NT2/D1 (cell line): ENCODE measurements around the gene CHST4.
A peak's percentile ranks its signal among the peaks of the same experiment; 100 is the strongest.

ENCODE experiments used
- DNase-seq: peaks from one replicate; pipeline ENCODE4 v3.0.0-alpha.2; 2011; ENCODE audit warnings: low read depth, low spot score
- H3K27me3 ChIP-seq: 2 replicates; pipeline ENCODE4 v1.6.0; 2011; ENCODE audit warnings: mild to moderate bottlenecking; ENCODE audit not compliant: insufficient read length, insufficient read depth
- H3K36me3 ChIP-seq: 2 replicates; pipeline ENCODE4 v1.6.1; 2011; ENCODE audit warnings: mild to moderate bottlenecking, low read length, mixed read lengths; ENCODE audit not compliant: insufficient read depth, insufficient read length
- H3K4me1 ChIP-seq: 2 replicates; pipeline ENCODE4 v1.5.1; 2011; ENCODE audit not compliant: insufficient read depth, insufficient read length
- H3K4me3 ChIP-seq: 2 replicates; pipeline ENCODE4 v1.5.1; 2011; ENCODE audit warnings: low read depth; ENCODE audit not compliant: insufficient read length
- H3K9ac ChIP-seq: 2 replicates; pipeline ENCODE4 v1.6.0; 2011; ENCODE audit warnings: low read depth; ENCODE audit not compliant: insufficient read length
- H3K9me3 ChIP-seq: 2 replicates; pipeline ENCODE4 v1.5.1; 2011; ENCODE audit warnings: mild to moderate bottlenecking, low read length; ENCODE audit not compliant: insufficient read depth
- SUZ12 ChIP-seq: IDR thresholded peaks from 2 replicates; pipeline ENCODE4 v1.6.1; 2011; ENCODE audit not compliant: insufficient read length, insufficient read depth; ENCODE audit errors: extremely low read depth
- YY1 ChIP-seq: IDR thresholded peaks from 2 replicates; pipeline ENCODE4 v1.6.1; 2011; ENCODE audit not compliant: insufficient read length, insufficient read depth
- ZNF274 ChIP-seq: IDR thresholded peaks from 2 replicates; pipeline ENCODE4 v1.6.1; 2011; ENCODE audit warnings: mild to moderate bottlenecking, low read depth, low read length

Gene CHST4

DNA sequence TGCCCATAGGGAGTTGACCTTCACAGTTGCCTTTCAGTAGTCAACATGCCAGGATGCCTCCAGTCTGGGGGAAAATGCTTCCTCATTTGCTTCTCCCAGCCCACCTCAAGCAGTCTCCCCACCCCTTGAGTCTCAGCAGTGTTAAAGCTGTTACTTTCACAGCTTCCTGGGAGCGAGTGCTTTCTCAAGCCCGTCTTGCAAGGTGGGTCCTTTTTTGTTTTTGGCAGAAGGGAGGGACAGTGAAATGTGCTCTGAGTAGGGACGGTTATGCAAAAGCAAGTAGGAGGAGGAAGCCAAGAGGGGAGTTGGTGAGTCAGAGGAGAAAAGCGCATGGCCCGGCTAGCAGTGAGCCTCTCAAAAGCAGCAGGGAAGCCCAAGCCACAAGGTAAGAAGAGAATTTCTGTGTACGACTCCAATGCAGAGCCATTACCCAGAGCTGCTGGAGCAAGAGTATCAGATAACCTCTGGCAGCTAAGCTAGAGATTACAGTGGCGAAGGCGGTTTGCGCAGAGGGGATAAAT, at the start of gene CHST4:
Gene CHST4 (plus strand): TSS at position 316 of the 521 bp plus-strand sequence. CDS start 10,252 bp downstream, outside the sequence.
- TF ChIP-seq ZNF274 = no peak
- TF ChIP-seq SUZ12 = no peak
- no peak for TF ChIP-seq YY1
- peak within 1 kb of the TSS; percentile 74 for H3K9ac ChIP-seq
- H3K27me3 ChIP-seq = no peaks in the 10 kb centered on the region
- no peaks in the 10 kb centered on the region for H3K9me3 ChIP-seq
- DNase-seq = peak; percentile 95
- H3K4me1 ChIP-seq = peaks cover 3% of the 10 kb centered on the region
- H3K36me3 ChIP-seq = no peaks in the 10 kb centered on the region
- H3K4me3 ChIP-seq = peak within 1 kb of the TSS; percentile 19

DNA sequence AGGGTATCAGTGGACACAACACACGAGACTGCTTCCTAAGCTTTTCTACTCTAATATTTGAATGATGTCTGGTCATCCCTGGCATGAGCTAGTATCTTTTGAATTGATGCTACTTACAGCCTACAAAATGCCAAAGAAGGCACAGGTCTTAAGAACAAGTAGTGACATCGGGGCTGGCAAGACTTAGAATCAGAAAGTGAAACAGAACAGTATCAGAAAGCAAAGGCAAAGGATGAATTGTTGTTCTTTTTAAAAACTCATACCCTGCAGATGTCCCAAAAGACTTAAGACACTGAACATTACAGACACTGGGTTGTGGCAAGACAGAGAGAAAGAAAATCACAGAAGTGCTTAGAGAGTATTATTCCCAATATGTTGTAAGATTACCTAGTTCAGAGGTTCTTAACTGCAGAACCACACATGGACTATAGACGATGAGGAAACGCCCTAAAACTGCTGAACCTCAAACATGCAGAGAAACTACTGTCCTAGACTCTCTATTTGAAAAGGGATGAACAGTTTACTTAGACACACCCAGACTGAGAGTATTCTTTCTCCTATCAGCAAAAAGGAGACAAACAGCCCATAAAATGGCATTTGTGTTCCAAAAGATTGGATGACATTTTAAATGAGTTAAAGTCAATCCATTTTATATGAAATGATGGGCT, 49.6 kb upstream of the CHST4 start:
- Histone ChIP-seq H3K4me1 (no peaks in the 10 kb centered on the region), H3K36me3 (peaks cover 36% of the 10 kb centered on the region), H3K4me3 (no peak overlapping the region), H3K9me3 (no peaks in the 10 kb centered on the region), H3K27me3 (no peaks in the 10 kb centered on the region), H3K9ac (no peak overlapping the region)
- DNase-seq = no peak
- TF ChIP-seq SUZ12 = no peak
- no peak for TF ChIP-seq YY1
- TF ChIP-seq ZNF274 = no peak

DNA sequence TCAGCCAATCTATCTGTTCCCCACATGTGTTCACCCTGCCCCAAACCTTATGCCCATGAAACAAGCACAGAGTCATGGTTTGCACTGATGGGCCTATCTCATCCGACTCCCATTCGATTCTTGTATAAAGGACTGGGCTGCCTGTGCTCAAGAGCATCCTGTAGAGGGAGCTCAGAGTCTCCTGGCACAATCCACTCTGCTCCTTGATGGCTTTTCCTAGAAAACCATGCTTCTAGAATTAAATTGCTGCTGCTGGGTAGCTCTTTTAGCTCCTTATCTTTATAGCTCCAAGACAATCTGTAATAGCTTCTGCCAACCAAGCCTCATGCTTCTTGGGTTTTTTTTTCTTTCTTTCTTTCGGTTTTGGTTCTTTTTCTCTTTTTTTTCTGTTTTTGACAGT, 46.8 kb upstream of the CHST4 start:
- Histone ChIP-seq H3K27me3 (no peaks in the 10 kb centered on the region), H3K36me3 (peaks cover 33% of the 10 kb centered on the region), H3K4me1 (no peaks in the 10 kb centered on the region), H3K4me3 (no peak overlapping the region), H3K9me3 (no peaks in the 10 kb centered on the region), H3K9ac (no peak overlapping the region)
- DNase-seq = peak; percentile 20
- no peak for TF ChIP-seq ZNF274
- no peak for TF ChIP-seq YY1
- no peak for TF ChIP-seq SUZ12

DNA sequence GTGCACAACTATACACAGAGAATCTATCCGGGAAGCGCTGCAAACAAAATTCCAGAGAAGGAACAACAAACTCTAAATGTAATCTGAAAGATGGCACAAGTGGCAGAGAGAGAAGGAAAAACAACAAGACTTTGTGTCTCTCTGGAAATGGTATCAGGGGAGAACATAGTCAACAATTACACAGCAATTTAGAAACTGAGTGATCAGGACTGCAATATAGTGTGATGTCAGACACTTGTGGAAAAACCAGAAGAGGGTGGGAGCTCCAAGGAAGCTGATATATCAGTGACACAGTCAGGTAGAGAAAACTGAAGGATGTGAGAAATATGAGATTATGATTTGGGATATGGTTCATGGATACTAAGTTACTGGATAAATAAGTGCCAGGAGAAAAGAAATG, 45.3 kb upstream of the CHST4 start:
- TF ChIP-seq ZNF274 (no peak), SUZ12 (no peak), YY1 (no peak)
- Histone ChIP-seq H3K4me3 (no peak overlapping the region), H3K4me1 (no peaks in the 10 kb centered on the region), H3K9me3 (no peaks in the 10 kb centered on the region), H3K27me3 (no peaks in the 10 kb centered on the region), H3K9ac (no peak overlapping the region), H3K36me3 (peaks cover 22% of the 10 kb centered on the region)
- DNase-seq = no peak

DNA sequence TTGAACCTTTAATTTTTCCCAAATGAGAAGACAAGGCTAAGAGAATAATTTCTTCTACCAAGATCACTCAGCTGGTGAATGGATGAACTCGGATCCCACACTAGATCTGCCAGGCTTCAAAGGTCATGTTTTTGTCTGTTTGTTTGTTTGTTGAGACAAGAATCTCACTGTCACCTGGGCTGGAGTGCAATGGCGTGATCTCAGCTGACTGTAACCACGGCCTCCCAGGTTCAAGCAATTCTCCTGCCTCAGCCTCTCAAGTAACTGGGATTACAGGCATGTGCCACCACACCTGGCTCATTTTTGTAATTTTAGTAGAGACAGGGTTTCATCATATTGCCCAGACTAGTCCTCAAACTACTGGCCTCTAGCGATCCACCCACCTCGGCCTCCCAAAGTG, 43.7 kb upstream of the CHST4 start:
- Histone ChIP-seq H3K9ac (no peak overlapping the region), H3K4me1 (no peaks in the 10 kb centered on the region), H3K36me3 (peaks cover 14% of the 10 kb centered on the region), H3K9me3 (no peaks in the 10 kb centered on the region), H3K27me3 (no peaks in the 10 kb centered on the region), H3K4me3 (no peak overlapping the region)
- no peak for TF ChIP-seq ZNF274
- TF ChIP-seq YY1 = no peak
- no peak for TF ChIP-seq SUZ12
- DNase-seq = no peak

DNA sequence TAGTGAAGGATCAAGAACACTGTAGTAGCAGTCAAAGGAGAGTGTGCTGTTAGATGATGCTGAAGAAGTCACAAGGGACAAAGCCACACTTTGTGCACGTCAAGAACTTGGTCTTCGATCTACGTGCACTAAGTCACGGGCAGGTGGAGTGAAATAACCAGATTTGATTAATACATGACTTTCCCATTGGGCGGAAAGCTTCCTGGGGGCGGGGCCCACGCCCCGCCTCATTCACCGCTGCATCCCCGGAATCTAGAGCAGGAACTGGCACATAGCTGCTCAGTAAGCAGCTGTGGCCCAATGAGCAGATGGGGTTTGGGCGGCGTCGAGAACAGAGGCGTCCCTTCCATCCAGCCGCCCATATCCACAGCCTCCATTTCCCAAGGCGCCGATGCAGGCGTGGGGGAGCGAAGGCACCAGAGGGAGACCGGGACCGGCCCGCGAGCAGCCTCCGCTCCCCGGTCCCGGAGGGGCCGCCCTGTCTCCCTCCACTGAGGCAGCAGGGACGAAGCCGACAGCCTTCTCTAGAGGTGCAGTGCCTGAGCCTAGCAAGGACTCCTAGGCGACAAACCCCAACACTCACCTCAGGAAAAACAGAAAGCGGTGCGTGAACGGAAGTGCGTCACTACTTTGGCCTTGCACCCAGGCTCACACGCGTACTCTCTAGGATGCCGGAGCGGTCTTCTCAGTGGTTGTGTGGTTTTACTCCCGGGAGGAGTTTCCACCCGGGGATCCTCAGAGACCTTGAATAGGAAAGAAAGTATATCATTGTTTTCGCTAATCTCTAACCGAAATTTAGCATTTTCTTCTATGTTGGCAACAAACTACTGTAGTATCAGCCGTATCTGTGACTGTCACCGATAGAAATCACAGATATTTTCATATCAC, 42.0 kb upstream of the CHST4 start:
- no peaks in the 10 kb centered on the region for H3K27me3 ChIP-seq
- no peaks in the 10 kb centered on the region for H3K9me3 ChIP-seq
- H3K9ac ChIP-seq = peak overlapping the region; percentile 89
- no peaks in the 10 kb centered on the region for H3K4me1 ChIP-seq
- no peaks in the 10 kb centered on the region for H3K36me3 ChIP-seq
- peak; percentile 76 for DNase-seq
- peak overlapping the region; percentile 88 for H3K4me3 ChIP-seq
- TF ChIP-seq ZNF274 (no peak), SUZ12 (no peak), YY1 (no peak)

DNA sequence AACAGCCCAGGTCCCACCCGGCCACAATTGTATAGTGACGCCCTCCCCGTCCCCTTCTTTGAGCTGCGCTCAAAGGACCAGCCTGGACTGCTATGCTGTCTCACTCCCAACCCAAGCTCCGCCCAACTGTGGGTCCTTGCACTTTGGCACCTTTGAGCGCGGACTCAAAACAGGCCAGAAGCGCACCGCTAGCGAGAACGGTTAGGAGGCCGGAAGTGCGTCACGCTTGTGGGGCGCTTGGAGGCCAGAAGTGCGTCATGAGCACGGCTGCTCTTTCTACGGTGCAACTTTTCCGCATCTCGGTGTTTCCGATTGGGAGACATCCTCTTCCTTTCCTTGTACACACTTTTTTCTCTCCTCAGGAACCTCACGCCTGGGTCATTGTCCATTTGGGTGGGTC, 37.1 kb upstream of the CHST4 start, which contains the start of gene ZNF19:
Gene ZNF19 (minus strand): TSS at position 203 of the 400 bp plus-strand sequence. CDS start 7,210 bp downstream, outside the sequence.
- H3K36me3 ChIP-seq = no peaks in the 10 kb centered on the region
- no peak within 1 kb of the TSS for H3K9ac ChIP-seq
- no peaks in the 10 kb centered on the region for H3K27me3 ChIP-seq
- no peaks in the 10 kb centered on the region for H3K4me1 ChIP-seq
- no peak within 1 kb of the TSS for H3K4me3 ChIP-seq
- H3K9me3 ChIP-seq = no peaks in the 10 kb centered on the region
- TF ChIP-seq YY1 = no peak
- TF ChIP-seq SUZ12 = no peak
- no peak for TF ChIP-seq ZNF274
- DNase-seq = no peak
